IgD-negative memory B cell (primary cell): Measurements from ENCODE around the gene GALNT18. TPM values are rescaled to one million over a fixed set of nuclear protein-coding genes. Genes with fewer than 3 reads are reported as not detected.

ENCODE experiments used
- H3K27ac Mint-ChIP-seq, 3 donors: one replicate each; pipeline ENCODE4 v1.8.0; 2020 to 2022; ENCODE audit warnings: mild to moderate bottlenecking in 3 of 3, mixed read lengths in 3 of 3, moderate library complexity in 1 of 3
- H3K27me3 Mint-ChIP-seq: one replicate; pipeline ENCODE4 v1.8.0; 2021; ENCODE audit warnings: mixed read lengths
- H3K36me3 Mint-ChIP-seq: one replicate; pipeline ENCODE4 v1.8.0; 2020; ENCODE audit warnings: mild to moderate bottlenecking, mixed read lengths
- H3K4me1 Mint-ChIP-seq, 3 donors: one replicate each; pipeline ENCODE4 v1.8.0; 2020 to 2022; ENCODE audit warnings: mixed read lengths in 3 of 3, mild to moderate bottlenecking in 1 of 3
- H3K4me3 Mint-ChIP-seq, 4 donors: one replicate each; pipeline ENCODE4 v1.8.0; 2020 to 2022; ENCODE audit warnings: mild to moderate bottlenecking in 4 of 4, mixed read lengths in 4 of 4, moderate library complexity in 3 of 4
- H3K9me3 Mint-ChIP-seq, 3 donors: one replicate each; pipeline ENCODE4 v1.8.0; 2020 to 2021; ENCODE audit warnings: mixed read lengths in 3 of 3, mild to moderate bottlenecking in 1 of 3
- polyA plus RNA-seq: library from polyadenylated mRNA; unstranded; fragments of 300-500 nt; fragmentation: Illumina TruSeq; gene quantifications from one replicate; pipeline ENCODE4 v1.2.3, GENCODE V29; 2021

GALNT18 gene
- polyA plus RNA-seq, 1 donor from 2014 or later = not detected

GRCh38 chr11:11586465-11586864 is 35.3 kb downstream of the GALNT18 start:
- Mint-ChIP-seq H3K4me1 (no peaks in the 10 kb centered on the region), H3K4me3 (no peak overlapping the region)

GRCh38 chr11:11584937-11585336 is 36.9 kb downstream of the GALNT18 start:
- H3K36me3 Mint-ChIP-seq = no peaks in the 10 kb centered on the region
- no peak overlapping the region for H3K27ac Mint-ChIP-seq
- H3K4me3 Mint-ChIP-seq = no peak overlapping the region
- no peaks in the 10 kb centered on the region for H3K27me3 Mint-ChIP-seq
- no peaks in the 10 kb centered on the region for H3K9me3 Mint-ChIP-seq
- H3K4me1 Mint-ChIP-seq = no peaks in the 10 kb centered on the region

More at GRCh38 chr11:11586465-11586864, 35.3 kb downstream of the GALNT18 start:
- H3K9me3 Mint-ChIP-seq = no peaks in the 10 kb centered on the region
- H3K27me3 Mint-ChIP-seq = no peaks in the 10 kb centered on the region
- H3K27ac Mint-ChIP-seq = peak overlapping the region in 1 of 3 donors; percentile 37
- no peaks in the 10 kb centered on the region for H3K36me3 Mint-ChIP-seq

- no peaks in the 10 kb centered on the region for H3K4me1 Mint-ChIP-seq
- H3K4me3 Mint-ChIP-seq = no peak overlapping the region
- H3K9me3 Mint-ChIP-seq = no peaks in the 10 kb centered on the region
- no peaks in the 10 kb centered on the region for H3K36me3 Mint-ChIP-seq
- H3K27ac Mint-ChIP-seq = no peak overlapping the region
- H3K27me3 Mint-ChIP-seq = no peaks in the 10 kb centered on the region
Observed at GRCh38 chr11:11584530-11584810, 37.3 kb downstream of the GALNT18 start.

DNA sequence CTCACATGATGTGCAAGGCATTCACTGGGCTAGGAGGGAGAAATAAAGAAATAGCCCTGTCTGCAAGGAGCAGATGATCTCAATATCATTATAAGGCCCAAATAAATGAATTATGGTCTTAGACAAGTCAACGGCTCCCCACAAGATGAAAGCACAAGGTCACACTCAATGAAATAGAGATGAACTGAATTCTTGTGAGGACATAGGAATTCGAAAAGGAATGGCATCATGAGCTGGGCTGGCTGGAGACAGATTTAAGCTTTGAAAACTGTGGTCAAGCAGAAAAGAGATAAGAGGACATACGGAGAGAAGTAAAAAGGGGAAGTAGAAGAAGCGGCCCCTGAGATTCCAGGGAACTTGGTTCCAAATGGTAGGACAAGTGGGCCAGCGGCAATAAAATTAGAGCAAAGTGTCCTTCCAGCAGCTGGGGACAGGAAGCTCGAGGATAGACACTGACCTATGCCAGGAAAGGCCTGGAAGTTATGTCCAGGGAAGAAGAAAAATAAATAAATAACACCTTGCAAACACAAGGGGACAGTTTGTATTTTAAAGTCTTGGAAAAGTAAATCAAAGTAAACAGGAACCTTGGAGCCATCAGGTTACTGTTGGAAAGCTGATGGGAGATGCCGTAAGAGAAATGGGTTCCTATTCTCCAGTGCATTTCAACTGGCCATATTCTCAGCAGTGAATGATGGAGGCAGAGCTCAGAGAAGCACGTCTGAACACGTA is 37.8 kb downstream of the GALNT18 start:
- no peak overlapping the region for H3K27ac Mint-ChIP-seq
- no peaks in the 10 kb centered on the region for H3K9me3 Mint-ChIP-seq
- no peaks in the 10 kb centered on the region for H3K27me3 Mint-ChIP-seq
- no peaks in the 10 kb centered on the region for H3K36me3 Mint-ChIP-seq
- no peak overlapping the region for H3K4me3 Mint-ChIP-seq
- H3K4me1 Mint-ChIP-seq = no peaks in the 10 kb centered on the region

- H3K9me3 Mint-ChIP-seq = no peaks in the 10 kb centered on the region
- no peaks in the 10 kb centered on the region for H3K36me3 Mint-ChIP-seq
- H3K4me3 Mint-ChIP-seq = no peak overlapping the region
- H3K27me3 Mint-ChIP-seq = no peaks in the 10 kb centered on the region
- no peaks in the 10 kb centered on the region for H3K4me1 Mint-ChIP-seq
- no peak overlapping the region for H3K27ac Mint-ChIP-seq
Observed at GRCh38 chr11:11582011-11582701, 39.6 kb downstream of the GALNT18 start.

DNA sequence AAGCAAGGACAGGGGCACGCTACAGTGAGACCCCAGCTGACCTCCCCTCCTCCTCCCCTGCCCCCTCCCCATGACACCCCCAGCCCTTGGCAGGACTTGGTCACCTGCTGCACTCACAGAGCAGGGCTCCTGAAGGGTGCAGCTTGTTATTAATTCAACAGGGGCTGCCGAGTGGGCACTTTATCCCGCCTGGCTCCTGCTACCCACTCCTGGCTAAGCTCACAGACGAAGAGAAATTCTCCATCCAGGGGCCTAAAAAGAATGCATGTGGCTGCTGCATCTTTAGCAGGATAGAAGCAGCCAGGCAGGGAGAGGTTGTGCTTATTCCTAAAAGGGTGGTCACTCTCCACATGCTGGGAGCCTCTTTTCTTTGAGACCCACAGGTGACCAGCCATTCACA is 40.3 kb downstream of the GALNT18 start:
- Mint-ChIP-seq H3K36me3 (no peaks in the 10 kb centered on the region), H3K27ac (no peak overlapping the region), H3K9me3 (no peaks in the 10 kb centered on the region)

GRCh38 chr11:11580841-11581411 is 40.9 kb downstream of the GALNT18 start:
- no peak overlapping the region for H3K4me3 Mint-ChIP-seq
- H3K27me3 Mint-ChIP-seq = no peaks in the 10 kb centered on the region
- no peaks in the 10 kb centered on the region for H3K9me3 Mint-ChIP-seq
- no peaks in the 10 kb centered on the region for H3K4me1 Mint-ChIP-seq
- H3K36me3 Mint-ChIP-seq = no peaks in the 10 kb centered on the region
- no peak overlapping the region for H3K27ac Mint-ChIP-seq

More for the DNA sequence above, 40.3 kb downstream of the GALNT18 start:
- H3K27me3 Mint-ChIP-seq = no peaks in the 10 kb centered on the region
- H3K4me3 Mint-ChIP-seq = no peak overlapping the region
- no peaks in the 10 kb centered on the region for H3K4me1 Mint-ChIP-seq

DNA sequence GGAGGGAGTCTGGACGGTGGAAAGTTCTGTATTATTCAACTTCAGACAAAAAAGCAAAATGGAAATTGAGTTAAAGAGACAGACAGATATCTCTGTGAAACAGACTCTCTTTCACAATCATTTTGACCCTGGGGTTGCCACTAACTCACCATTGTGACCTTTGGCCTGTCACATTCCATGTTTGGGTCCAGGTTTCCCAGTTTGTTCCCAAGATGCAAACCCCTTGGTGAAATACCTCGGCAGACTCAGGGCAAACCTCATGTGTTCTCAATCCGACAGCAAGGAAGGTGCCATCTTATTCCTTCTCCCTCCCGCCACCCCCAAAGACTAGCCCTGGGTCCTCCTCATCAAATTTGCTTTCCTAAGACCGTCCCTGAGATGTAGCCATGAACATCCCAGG is 41.8 kb downstream of the GALNT18 start:
- no peaks in the 10 kb centered on the region for H3K36me3 Mint-ChIP-seq
- no peaks in the 10 kb centered on the region for H3K9me3 Mint-ChIP-seq
- H3K4me1 Mint-ChIP-seq = no peaks in the 10 kb centered on the region
- no peak overlapping the region for H3K27ac Mint-ChIP-seq
- no peak overlapping the region for H3K4me3 Mint-ChIP-seq
- no peaks in the 10 kb centered on the region for H3K27me3 Mint-ChIP-seq

DNA sequence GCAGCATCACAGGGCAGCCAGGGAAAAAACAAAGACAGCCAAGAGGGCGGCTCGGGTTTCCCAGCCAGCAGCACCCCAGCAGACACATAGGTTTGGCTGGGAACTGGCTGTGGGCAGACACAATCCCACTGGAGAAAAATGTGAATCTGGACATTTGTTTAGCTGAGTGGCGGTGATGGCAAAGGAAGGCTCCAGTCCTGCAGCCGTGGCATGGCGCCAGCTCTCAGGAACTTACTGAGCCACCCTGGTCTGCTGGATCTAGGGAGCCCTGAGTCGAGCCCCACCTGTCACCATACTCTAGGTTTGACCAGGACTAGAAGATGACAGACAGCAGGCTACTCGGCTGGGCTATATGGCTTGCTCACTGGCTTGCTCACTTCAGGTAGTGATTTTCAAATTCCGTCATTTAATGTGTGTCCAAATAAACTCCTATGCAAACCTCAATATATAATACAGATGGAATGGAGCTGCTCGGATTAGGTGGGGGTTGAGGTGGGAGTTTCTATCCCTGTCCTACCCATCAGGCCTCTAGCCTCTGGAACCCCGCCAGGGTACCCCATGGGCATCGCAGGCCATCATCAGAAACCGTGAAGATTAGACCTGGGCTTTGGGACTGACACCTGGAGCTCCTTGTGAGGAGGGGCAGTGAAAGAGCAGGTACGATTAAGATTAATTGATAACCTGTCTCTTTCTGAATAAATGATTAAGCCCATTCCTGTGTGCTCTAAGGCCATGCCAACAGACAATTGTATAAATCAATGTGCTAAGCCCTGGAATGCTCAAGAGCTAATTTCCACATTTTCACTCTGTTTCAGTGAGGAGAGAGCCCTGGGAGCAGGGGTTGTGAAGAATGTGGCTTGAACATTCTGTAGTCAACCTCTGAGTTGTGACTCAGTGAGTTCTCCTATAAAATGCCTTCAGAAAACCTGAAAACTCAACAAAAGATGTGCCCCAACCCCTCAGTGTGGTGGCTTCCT is 42.5 kb downstream of the GALNT18 start:
- H3K4me1 Mint-ChIP-seq = no peaks in the 10 kb centered on the region
- H3K36me3 Mint-ChIP-seq = no peaks in the 10 kb centered on the region
- H3K9me3 Mint-ChIP-seq = no peaks in the 10 kb centered on the region
- peak overlapping the region in 1 of 3 donors; percentile 68 for H3K27ac Mint-ChIP-seq
- H3K4me3 Mint-ChIP-seq = no peak overlapping the region
- H3K27me3 Mint-ChIP-seq = no peaks in the 10 kb centered on the region

- Mint-ChIP-seq H3K4me3 (no peak overlapping the region), H3K27ac (peak overlapping the region in 1 of 3 donors; percentile 68), H3K4me1 (no peaks in the 10 kb centered on the region), H3K27me3 (no peaks in the 10 kb centered on the region), H3K36me3 (no peaks in the 10 kb centered on the region), H3K9me3 (no peaks in the 10 kb centered on the region)
Observed at GRCh38 chr11:11577932-11578911, 43.6 kb downstream of the GALNT18 start.

DNA sequence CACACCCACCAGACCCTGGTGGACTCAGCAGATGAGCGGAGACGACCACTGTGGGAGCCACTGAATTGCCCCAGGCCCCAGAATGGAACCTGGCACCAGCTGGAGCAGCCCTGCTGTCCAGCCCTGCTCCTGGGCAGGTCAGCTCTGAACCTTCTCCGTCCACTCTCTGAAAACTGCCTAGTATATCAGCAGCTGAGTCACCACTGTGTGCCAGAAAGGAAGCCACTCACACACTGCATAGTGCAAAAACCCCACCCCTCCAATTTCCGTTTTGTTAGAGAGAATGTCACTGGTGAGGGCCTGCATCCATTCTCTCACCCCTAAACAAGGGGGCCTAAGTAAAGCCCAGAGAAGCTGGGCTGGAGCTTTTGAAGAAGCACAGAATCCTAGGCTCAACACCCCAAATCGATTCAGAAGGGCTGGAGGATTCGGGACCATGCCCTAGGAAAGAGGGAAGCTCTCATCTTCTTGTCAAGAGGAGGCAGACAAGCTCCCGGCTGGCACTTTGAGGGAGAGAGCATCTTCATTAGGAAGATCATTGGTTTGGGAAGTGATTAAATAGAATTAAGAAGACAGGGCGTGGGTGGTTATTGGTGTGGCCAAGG is 44.5 kb downstream of the GALNT18 start:
- H3K9me3 Mint-ChIP-seq = no peaks in the 10 kb centered on the region
- H3K27ac Mint-ChIP-seq = no peak overlapping the region
- no peak overlapping the region for H3K4me3 Mint-ChIP-seq
- H3K4me1 Mint-ChIP-seq = no peaks in the 10 kb centered on the region
- H3K36me3 Mint-ChIP-seq = no peaks in the 10 kb centered on the region
- H3K27me3 Mint-ChIP-seq = no peaks in the 10 kb centered on the region

DNA sequence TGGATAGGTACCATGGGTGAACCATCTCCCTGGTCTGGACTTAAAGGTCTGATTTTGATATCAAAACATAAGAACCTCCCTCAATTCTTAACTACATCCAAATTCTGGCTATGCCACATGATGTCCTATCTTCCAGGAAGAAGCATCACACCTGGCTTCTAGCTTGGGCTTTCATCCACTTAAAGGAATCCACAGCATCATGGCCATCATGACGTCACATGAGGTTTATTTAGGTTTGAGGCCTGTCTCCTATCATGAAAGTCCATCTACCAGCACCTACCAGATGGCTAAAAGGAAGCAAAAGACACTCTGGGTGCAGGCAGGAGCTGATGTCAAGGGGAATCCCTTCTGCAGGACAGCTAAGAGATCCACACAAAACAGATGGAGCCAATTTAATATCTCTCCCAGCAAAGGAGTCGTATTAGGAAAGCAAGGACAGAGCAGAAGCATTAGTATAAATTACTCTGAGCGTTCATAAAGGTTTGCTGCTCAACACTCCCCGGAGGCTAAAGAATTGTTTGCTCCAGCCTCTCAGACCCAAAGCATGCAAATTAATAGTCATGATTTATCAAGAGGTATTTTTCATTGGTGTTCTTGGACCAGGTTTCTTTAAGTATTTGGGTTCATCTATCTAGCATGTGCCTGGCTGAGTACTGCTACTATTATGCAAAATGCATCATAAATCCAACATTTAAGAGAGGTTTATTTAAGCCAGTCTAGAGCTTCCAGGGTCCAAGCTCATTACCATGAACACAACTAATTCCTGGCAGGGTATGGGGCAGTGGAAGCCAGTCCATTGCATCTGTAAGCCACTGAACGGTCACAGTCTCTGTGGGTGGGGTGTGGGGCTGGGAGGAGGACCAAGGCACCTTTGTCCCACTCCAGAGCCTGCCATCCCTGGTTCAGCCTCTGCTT is 47.2 kb downstream of the GALNT18 start:
- Mint-ChIP-seq H3K4me1 (no peaks in the 10 kb centered on the region), H3K9me3 (no peaks in the 10 kb centered on the region), H3K27me3 (peaks cover 4% of the 10 kb centered on the region), H3K4me3 (no peak overlapping the region), H3K27ac (peak overlapping the region in 1 of 3 donors; percentile 17), H3K36me3 (peaks cover 1% of the 10 kb centered on the region)

DNA sequence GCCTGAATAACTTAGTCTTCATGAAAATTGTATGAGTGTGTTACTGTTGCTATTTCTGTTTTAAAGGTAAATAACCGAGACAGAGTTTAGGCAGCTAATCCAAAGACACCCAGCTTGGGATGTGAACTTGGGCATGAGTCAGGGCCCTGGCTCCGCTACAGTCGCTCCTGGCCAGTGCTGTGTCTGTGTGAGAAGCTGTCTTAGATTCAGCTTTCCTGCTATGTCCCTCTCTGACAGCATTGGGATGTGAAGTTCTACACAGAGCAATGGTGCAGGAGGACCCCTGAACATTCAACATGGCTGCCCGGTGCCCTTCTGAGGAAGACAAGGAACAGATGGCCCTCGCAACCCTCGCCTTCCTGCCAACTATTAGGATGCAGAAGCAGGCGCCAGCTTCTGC is 49.4 kb downstream of the GALNT18 start:
- H3K27ac Mint-ChIP-seq = no peak overlapping the region
- H3K9me3 Mint-ChIP-seq = no peaks in the 10 kb centered on the region
- H3K4me3 Mint-ChIP-seq = no peak overlapping the region
- peaks cover 4% of the 10 kb centered on the region for H3K27me3 Mint-ChIP-seq
- H3K4me1 Mint-ChIP-seq = no peaks in the 10 kb centered on the region
- H3K36me3 Mint-ChIP-seq = peaks cover 1% of the 10 kb centered on the region
